Fibroblast of villous mesenchyme (primary cell): ENCODE data around the gene P4HA3. TPM values are rescaled to one million over a fixed set of nuclear protein-coding genes. Genes with fewer than 3 reads are reported as not detected.

Source experiments
- DNase-seq: peaks from one replicate; pipeline ENCODE4 v3.0.0-alpha.2; 2010; ENCODE audit warnings: low read depth
- H3K4me3 ChIP-seq: 2 replicates; pipeline ENCODE4 v1.5.1; 2011; ENCODE audit warnings: low read depth, mild to moderate bottlenecking, low read length
- total RNA-seq: library from RNA; depleted of rRNA; stranded (reverse); fragments of >200 nt; gene quantifications from 2 replicates; pipeline ENCODE4 v1.2.3, GENCODE V29; 2012
- TF ChIP-seq, protein P1 (sequence below): IDR thresholded peaks from 2 replicates; pipeline ENCODE4 v1.5.1; 2012; ENCODE audit warnings: low read depth, mild to moderate bottlenecking, low read length; ENCODE audit not compliant: insufficient read depth

P4HA3 gene
- total RNA-seq, 1 donor, result 2.6 TPM

DNA sequence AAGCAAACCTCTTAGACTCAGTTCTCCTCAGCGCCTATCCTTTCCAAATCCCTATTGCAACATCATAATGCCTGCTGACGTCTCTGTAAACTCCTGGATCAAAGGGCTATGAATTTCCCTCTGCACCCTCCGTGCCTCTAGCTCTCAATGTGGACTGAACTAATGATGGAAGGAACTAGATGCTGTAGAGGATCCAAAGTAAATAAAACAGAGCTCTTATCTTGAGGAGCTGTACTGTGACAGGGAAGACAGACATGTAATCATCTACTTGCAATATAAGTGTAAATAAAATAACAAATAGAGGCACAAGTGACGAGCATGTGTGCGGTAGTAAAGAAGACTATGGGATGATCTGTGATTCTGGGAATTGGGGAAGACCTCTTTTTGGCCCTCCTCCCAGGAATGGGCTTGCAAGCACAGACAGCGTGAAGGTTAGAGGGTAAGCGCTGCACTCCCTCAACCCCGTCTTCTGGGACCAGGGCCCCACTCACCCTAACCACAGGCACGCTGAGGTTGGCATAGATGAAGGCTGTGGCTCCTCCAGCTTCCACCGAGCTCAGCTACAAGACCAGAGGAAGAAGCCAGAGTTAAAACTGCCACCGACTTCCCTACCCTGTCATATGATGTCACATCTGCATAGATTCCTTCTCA is 42.2 kb downstream of the P4HA3 start:
- TF ChIP-seq, protein P1, sequence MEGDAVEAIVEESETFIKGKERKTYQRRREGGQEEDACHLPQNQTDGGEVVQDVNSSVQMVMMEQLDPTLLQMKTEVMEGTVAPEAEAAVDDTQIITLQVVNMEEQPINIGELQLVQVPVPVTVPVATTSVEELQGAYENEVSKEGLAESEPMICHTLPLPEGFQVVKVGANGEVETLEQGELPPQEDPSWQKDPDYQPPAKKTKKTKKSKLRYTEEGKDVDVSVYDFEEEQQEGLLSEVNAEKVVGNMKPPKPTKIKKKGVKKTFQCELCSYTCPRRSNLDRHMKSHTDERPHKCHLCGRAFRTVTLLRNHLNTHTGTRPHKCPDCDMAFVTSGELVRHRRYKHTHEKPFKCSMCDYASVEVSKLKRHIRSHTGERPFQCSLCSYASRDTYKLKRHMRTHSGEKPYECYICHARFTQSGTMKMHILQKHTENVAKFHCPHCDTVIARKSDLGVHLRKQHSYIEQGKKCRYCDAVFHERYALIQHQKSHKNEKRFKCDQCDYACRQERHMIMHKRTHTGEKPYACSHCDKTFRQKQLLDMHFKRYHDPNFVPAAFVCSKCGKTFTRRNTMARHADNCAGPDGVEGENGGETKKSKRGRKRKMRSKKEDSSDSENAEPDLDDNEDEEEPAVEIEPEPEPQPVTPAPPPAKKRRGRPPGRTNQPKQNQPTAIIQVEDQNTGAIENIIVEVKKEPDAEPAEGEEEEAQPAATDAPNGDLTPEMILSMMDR, result no peak
- no peak overlapping the region for H3K4me3 ChIP-seq
- DNase-seq, result peak; percentile 93

DNA sequence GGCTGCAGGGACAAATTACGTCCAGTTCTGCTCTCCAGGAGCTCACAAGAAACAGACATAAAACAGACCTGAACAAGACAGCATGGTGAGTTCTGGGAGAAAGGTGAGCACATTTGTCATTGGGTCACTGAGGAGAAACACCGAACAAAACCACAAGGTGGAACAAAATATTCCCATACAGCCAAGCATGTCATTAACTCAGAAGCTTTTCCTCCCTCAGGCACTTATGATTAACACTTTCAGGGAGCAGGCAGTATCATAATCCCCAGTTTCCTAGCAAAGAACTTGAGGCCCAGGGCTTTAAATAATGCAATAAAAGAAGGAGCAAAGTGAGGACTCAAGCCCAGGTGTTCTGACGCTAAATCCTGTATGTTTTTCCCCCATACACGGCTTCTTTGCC is 43.0 kb downstream of the P4HA3 start:
- no peak overlapping the region for H3K4me3 ChIP-seq
- TF ChIP-seq, protein P1, result no peak

DNA sequence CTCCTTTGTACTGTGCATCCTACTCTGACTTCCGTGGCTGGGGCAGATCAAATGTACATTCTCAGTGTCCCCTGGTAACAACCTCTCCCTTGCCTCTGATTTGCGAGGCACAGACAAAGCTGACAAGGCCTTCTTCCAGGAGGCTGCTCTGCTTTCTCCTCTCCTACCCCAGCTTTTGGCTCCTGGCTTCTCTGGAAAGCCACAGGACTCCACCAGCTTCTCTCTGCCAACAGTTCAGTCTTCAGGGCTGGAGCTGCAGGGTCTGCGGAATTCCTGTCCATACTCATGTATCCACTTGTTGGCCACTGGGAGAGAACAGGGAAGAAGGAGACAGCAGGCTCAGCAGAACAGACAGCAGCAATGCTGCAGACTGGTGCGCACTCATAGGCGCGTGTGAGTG is 44.4 kb downstream of the P4HA3 start:
- no peak for DNase-seq
- TF ChIP-seq, protein P1, result no peak

More for the DNA sequence above, 43.0 kb downstream of the P4HA3 start:
- no peak for DNase-seq

DNA sequence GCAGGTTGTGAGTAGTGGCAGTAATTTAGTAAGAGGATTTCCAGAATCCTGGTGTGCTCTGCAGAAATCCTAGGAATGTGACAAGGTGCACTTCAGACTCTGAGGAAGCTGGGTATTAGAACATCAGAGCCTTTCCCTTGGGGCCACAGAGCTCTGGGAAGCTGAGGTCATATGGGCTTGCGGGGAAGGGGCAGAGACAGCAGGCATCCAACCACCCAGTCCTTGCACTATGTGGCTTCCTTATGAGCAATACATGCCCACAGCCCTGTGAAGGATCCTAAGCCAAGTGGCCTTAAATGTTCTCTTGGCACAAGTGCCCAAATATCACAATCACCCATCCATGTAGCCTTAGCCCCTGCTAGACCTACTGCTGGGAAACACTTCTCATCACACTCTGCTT is 46.2 kb downstream of the P4HA3 start:
- H3K4me3 ChIP-seq, result no peak overlapping the region
- no peak for DNase-seq
- TF ChIP-seq, protein P1, result no peak

More for the DNA sequence above, 44.4 kb downstream of the P4HA3 start:
- no peak overlapping the region for H3K4me3 ChIP-seq

DNA sequence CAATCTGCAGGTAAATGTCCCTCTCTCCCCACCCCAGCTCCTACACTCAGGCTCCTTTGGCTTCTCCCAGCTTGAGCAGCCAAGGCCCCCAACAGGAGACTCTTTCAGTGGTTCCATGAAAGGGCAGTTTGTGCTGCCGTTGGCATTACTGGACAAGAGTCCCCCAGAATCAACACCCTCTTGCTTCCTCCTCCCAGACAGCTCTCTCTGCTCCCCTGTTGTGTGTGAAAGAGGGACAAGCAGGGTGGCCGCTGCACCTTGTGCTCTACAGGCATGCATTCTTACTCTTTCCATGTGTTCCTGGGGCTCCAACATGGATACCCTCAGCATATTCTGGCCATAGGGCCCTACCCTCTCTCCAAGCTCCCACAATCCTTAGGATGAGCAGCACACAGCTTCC is 48.7 kb downstream of the P4HA3 start:
- no peak for DNase-seq
- no peak overlapping the region for H3K4me3 ChIP-seq
- TF ChIP-seq, protein P1, result no peak

DNA sequence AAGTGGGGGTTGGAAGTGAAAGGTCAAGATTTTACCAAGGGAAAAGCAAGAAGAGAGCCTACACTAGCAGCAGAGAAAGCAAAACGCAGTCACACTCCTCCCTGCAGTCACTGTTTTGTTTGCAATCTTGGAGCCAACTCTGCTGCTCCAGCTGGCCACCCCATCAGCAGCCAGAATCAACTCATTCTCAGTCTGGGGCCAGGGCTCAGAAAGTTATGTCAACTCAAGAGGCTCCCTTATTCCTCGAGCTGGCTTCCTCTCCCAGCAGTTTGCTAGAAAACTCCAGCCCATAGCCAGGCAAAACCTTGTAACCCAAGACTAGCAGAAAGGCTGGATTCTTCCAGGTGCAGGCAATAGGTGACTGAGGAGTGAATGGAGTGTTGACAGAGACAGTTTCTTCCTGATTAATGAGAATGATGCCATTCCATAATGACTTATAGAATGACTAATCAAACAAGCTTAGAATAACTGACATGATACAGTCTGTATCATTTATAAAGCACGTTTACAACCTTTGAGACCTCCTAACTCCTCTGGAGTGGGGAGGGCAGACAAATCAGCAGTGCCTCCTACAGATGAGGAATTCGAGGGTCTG is 53.4 kb downstream of the P4HA3 start:
- TF ChIP-seq, protein P1, result no peak
- no peak overlapping the region for H3K4me3 ChIP-seq
- peak; percentile 70 for DNase-seq
